Activated CD4-positive, alpha-beta T cell treated with anti-CD3 and anti-CD28 coated beads, Interleukin-2, Interleukin-4, amounts not matched to agents 100 ng/mL and 50 ng/mL, durations not matched to agents 16 hours and 8 hours (primary cell): Measurements from ENCODE around the gene MAN1A1.

Source experiments
- DNase-seq: peaks from one replicate; pipeline ENCODE4 v3.0.0-alpha.2; 2020; ENCODE audit warnings: low spot score

MAN1A1 gene

GRCh38 chr6:119269266-119270103 is 80.1 kb downstream of the MAN1A1 start:
- DNase-seq = no peak

- no peak for DNase-seq
Observed at GRCh38 chr6:119267126-119267905, 82.2 kb downstream of the MAN1A1 start.

- no peak for DNase-seq
Observed at GRCh38 chr6:119264854-119265397, 84.6 kb downstream of the MAN1A1 start.

- no peak for DNase-seq
Observed at GRCh38 chr6:119262612-119263011, 86.9 kb downstream of the MAN1A1 start.

- no peak for DNase-seq
Observed at GRCh38 chr6:119261944-119262284, 87.6 kb downstream of the MAN1A1 start.

DNA sequence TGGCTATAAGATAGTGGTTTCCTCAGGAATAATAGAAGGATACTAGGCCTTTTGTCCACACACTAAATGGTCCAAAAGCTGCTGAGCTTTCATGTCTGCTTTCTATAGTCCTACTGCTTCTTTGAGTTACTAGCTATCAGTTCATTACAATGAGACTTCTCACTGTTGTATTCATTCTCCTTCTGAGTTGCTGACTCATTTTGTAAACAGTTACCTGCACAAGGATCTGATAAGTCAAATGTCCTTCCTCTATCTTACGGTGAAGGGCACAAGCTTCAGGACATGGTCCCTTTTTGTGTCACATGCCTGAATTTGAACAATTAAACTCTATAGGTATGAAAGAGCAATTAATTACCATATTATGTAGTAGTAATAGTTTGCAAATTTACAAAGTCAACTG is 90.5 kb downstream of the MAN1A1 start:
- DNase-seq = no peak

DNA sequence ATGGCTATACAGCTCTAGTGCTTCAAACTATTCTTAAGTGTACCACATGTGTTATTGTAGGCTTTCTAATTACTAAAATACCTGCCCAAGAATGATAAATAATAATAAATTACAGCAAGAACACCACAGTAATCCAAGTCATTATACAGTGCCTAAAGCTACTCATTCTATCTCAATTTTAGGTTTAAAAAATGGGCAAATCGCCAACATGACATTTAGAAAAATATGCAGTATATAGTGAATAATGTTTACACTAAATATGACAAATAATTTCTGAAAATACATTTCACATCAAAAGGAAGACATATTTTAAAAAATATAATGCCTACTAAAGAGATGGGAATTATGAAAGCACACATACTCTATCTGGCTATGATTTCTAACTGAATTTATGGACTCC is 91.8 kb downstream of the MAN1A1 start:
- no peak for DNase-seq

- DNase-seq = no peak
Observed at GRCh38 chr6:119256978-119257462, 92.5 kb downstream of the MAN1A1 start.

- DNase-seq = no peak
Observed at GRCh38 chr6:119256392-119256791, 93.2 kb downstream of the MAN1A1 start.

GRCh38 chr6:119255492-119255891 is 94.1 kb downstream of the MAN1A1 start:
- DNase-seq = no peak

- no peak for DNase-seq
Observed at GRCh38 chr6:119250036-119250435, 99.5 kb downstream of the MAN1A1 start.

- no peak for DNase-seq
Observed at GRCh38 chr6:119249319-119249718, 100.2 kb downstream of the MAN1A1 start.

GRCh38 chr6:119247504-119247903 is 102.1 kb downstream of the MAN1A1 start:
- no peak for DNase-seq

DNA sequence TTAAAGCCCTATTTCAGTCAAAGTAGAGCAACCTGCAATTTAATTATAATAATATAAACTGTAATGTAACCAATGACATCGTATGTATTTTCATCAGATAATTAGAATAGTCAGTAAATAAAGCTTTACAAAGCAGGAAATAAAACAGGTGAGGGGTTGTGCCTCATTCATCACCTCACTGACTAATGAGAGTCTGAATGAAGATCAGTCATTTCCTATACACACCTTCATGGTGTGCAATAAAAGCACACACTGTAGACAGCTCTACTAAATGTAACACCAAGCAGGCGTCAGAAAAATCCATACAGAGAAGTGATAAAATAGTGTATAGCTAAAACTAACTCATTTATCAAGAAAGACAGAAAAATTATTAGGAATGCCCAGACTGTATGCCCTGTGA is 105.9 kb downstream of the MAN1A1 start:
- DNase-seq = no peak

DNA sequence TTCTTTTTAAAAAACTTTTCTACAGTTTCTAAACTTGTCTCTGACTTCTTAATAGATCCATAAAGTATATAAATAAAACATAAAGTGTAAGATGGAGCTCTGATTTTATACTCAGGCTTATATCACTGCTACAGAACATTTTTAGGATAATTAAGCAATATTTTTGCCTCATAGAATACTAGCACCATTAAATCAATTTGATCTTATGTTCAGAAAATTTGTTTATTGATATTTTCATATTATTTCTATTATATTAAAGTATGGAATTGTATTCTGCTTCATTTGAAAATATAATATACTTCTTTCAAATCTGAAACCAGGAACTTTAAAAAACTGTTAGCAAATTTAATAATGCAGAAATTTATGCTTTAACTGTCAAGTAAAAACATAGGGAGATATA is 106.5 kb downstream of the MAN1A1 start:
- DNase-seq = no peak

GRCh38 chr6:119241540-119242309 is 107.8 kb downstream of the MAN1A1 start:
- DNase-seq = no peak

GRCh38 chr6:119241111-119241465 is 108.5 kb downstream of the MAN1A1 start:
- DNase-seq = no peak

DNA sequence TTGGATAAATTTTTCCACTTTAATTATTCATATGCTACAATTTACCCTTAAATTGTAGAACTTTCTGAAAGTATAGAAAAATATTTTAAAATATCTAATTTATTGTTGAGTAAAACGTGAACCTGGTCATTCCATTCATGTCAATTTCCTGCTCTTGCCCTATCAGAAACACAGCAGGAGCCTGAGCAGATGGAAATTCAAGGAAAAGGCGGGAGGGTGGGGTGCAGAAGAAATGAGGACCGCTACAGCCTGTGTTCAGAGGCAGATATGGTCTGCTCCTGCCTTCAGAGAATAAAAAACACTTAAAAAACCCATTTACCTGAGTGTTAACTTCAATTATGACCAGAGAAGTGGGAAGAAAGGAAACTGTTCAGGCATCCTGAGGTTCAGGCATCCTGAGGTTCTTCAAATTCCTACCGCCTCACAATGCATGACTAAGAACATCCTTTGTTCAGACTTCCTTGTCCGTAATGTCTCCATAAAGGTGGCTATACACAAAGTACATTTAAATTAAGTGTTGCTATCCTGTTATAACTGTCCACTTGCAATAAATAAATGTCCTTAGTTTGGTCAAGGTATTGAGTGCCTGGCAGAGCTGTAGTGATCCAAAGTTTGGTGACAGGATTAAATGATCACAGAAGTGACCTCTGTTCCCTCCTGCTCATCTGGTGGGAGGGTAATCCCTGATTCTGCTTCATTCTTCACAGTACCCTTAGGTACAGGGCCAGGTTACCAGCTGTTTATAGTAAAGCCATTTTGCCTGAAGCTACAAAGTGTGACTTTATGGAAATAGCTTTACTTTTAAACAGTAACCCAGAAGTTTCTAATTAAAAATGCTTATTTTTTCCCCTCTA is 109.1 kb downstream of the MAN1A1 start:
- no peak for DNase-seq

- no peak for DNase-seq
Observed at GRCh38 chr6:119237177-119237715, 112.3 kb downstream of the MAN1A1 start.

GRCh38 chr6:119234941-119235340 is 114.6 kb downstream of the MAN1A1 start:
- DNase-seq = no peak

DNA sequence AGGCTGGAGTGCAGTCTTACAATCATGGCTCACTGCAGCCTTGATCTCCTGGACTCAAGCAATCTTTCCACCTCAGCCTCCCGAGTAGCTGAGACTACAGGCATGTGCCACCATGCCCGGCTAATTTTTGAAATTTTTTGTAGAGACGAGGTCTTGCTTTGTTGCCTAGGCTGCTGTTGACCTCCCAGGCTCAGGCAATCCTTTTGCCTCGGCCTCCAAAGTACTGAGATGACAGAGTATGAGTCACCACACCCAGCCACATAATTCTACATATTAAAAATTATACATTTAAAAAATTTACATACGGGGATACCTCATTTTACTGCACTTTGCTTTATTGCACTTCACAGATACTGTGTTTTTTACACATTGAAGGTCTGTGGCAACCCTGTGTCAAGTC is 115.1 kb downstream of the MAN1A1 start:
- peak; percentile 31 for DNase-seq
